Right lobe of liver (tissue), 4 donors: ENCODE results near the gene HSP90B1.

Source experiments
- CTCF ChIP-seq, 4 donors: fragments of 200-600 bp in 3 of 4; fragments of 450-650 bp in 1 of 4; IDR thresholded peaks; one replicate each; pipeline versions ENCODE4 v1.5.1 to v1.8.0; 2016 to 2022; ENCODE audit warnings: antibody characterized with exemption in 4 of 4, mild to moderate bottlenecking in 2 of 4
- POLR2A ChIP-seq: fragments of 450-650 bp; IDR thresholded peaks from one replicate; pipeline ENCODE4 v1.6.1; 2017; ENCODE audit warnings: antibody characterized with exemption, mild to moderate bottlenecking
- donor health status: DM: no; HTN: no; CAD: no.
- donor health status: DM: no; HTN: no; CAD: no.
- donor health status: DM: no; HTN: yes; CAD: no.

GRCh38 chr12:103929046-103929783 is 995 bp upstream of the HSP90B1 start:
- TF ChIP-seq CTCF (IDR thresholded peaks at IDR 0.05): no peak
- peak; percentile 67 for TF ChIP-seq POLR2A
